Type B pancreatic cell (in vitro differentiated cells): ENCODE data around the gene PHF21A. TPM values are rescaled to one million over a fixed set of nuclear protein-coding genes. Genes with fewer than 3 reads are reported as not detected.

Source experiments
- DNase-seq: peaks from one replicate; pipeline ENCODE4 v3.0.0; 2021; ENCODE audit warnings: mixed read lengths; ENCODE audit not compliant: unreplicated experiment; ENCODE audit errors: extremely low spot score
- H3K27ac Mint-ChIP-seq: 2 replicates; pipeline ENCODE4 v1.8.0; 2021; ENCODE audit warnings: mild to moderate bottlenecking, mixed read lengths
- H3K27me3 Mint-ChIP-seq: 2 replicates; pipeline ENCODE4 v1.8.0; 2021; ENCODE audit warnings: mixed read lengths
- H3K36me3 Mint-ChIP-seq: 2 replicates; pipeline ENCODE4 v1.8.0; 2021; ENCODE audit warnings: mixed read lengths
- H3K4me1 Mint-ChIP-seq: one replicate; pipeline ENCODE4 v1.8.0; 2021; ENCODE audit warnings: mixed read lengths; ENCODE audit not compliant: unreplicated experiment
- H3K4me3 Mint-ChIP-seq: 2 replicates; pipeline ENCODE4 v1.8.0; 2021; ENCODE audit warnings: mild to moderate bottlenecking, mixed read lengths
- H3K9me3 Mint-ChIP-seq: 2 replicates; pipeline ENCODE4 v1.8.0; 2021; ENCODE audit warnings: mixed read lengths
- total RNA-seq: library from RNA; stranded (reverse); gene quantifications from 2 replicates; pipeline ENCODE4 v1.2.1, GENCODE V29; 2021; ENCODE audit warnings: low replicate concordance
- TF ChIP-seq, protein P1 (sequence below): fragments of 200-600 bp; sonication (generic); conservative IDR thresholded peaks from 2 replicates; pipeline ENCODE4 v1.5.0; 2021; ENCODE audit warnings: antibody characterized with exemption, mild to moderate bottlenecking

PHF21A gene
- total RNA-seq, 1 donor from 2014 or later = 62.4 TPM

- H3K27ac Mint-ChIP-seq = no peak overlapping the region
- peaks cover 13% of the 10 kb centered on the region for H3K36me3 Mint-ChIP-seq
These were observed 172.9 kb downstream of the PHF21A start for GRCh38 chr11:45948356-45948755.

DNA sequence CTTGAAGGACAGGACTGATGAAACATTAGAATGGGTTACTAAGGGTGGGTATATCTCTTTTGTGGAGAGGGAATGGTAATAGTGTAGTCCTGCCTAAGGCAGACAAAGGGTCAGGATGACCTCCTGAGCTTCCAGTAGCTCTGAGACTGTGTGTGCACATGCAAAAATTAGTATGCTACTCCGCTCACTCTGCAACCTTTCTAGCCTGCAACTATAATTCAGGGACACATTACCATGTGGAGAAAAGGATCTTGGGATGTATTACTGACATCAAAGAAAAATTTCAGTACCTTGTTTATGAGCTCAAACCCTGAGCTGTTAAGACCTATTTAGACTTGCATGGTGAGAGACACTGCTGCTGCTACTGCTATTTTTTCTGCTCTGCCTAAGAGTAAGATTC lies 173.4 kb downstream of the PHF21A start:
- H3K4me1 Mint-ChIP-seq = no peaks in the 10 kb centered on the region
- H3K9me3 Mint-ChIP-seq = no peaks in the 10 kb centered on the region
- H3K4me3 Mint-ChIP-seq = no peak overlapping the region
- H3K36me3 Mint-ChIP-seq = peaks cover 11% of the 10 kb centered on the region
- H3K27ac Mint-ChIP-seq = no peak overlapping the region
- H3K27me3 Mint-ChIP-seq = no peaks in the 10 kb centered on the region
- TF ChIP-seq, protein P1, sequence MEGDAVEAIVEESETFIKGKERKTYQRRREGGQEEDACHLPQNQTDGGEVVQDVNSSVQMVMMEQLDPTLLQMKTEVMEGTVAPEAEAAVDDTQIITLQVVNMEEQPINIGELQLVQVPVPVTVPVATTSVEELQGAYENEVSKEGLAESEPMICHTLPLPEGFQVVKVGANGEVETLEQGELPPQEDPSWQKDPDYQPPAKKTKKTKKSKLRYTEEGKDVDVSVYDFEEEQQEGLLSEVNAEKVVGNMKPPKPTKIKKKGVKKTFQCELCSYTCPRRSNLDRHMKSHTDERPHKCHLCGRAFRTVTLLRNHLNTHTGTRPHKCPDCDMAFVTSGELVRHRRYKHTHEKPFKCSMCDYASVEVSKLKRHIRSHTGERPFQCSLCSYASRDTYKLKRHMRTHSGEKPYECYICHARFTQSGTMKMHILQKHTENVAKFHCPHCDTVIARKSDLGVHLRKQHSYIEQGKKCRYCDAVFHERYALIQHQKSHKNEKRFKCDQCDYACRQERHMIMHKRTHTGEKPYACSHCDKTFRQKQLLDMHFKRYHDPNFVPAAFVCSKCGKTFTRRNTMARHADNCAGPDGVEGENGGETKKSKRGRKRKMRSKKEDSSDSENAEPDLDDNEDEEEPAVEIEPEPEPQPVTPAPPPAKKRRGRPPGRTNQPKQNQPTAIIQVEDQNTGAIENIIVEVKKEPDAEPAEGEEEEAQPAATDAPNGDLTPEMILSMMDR = no peak
- DNase-seq = no peak

More at GRCh38 chr11:45948356-45948755, 172.9 kb downstream of the PHF21A start:
- H3K4me3 Mint-ChIP-seq = no peak overlapping the region
- H3K4me1 Mint-ChIP-seq = no peaks in the 10 kb centered on the region
- no peaks in the 10 kb centered on the region for H3K27me3 Mint-ChIP-seq
- H3K9me3 Mint-ChIP-seq = no peaks in the 10 kb centered on the region
- TF ChIP-seq, protein P1 = no peak
- DNase-seq = no peak

GRCh38 chr11:45945397-45945999 lies 175.8 kb downstream of the PHF21A start:
- Mint-ChIP-seq H3K9me3 (no peaks in the 10 kb centered on the region), H3K27me3 (no peaks in the 10 kb centered on the region), H3K36me3 (peaks cover 18% of the 10 kb centered on the region), H3K4me3 (no peak overlapping the region), H3K27ac (no peak overlapping the region), H3K4me1 (no peaks in the 10 kb centered on the region)
- no peak for DNase-seq
- TF ChIP-seq, protein P1 = no peak

GRCh38 chr11:45942381-45942780 lies 178.9 kb downstream of the PHF21A start:
- Mint-ChIP-seq H3K9me3 (no peaks in the 10 kb centered on the region), H3K4me1 (no peaks in the 10 kb centered on the region), H3K27ac (no peak overlapping the region), H3K27me3 (no peaks in the 10 kb centered on the region), H3K4me3 (no peak overlapping the region), H3K36me3 (peaks cover 14% of the 10 kb centered on the region)
- DNase-seq = no peak
- TF ChIP-seq, protein P1 = no peak

- H3K36me3 Mint-ChIP-seq = peaks cover 19% of the 10 kb centered on the region
- no peaks in the 10 kb centered on the region for H3K4me1 Mint-ChIP-seq
- DNase-seq = no peak
- TF ChIP-seq, protein P1 = no peak
- no peaks in the 10 kb centered on the region for H3K9me3 Mint-ChIP-seq
- H3K4me3 Mint-ChIP-seq = no peak overlapping the region
- H3K27me3 Mint-ChIP-seq = no peaks in the 10 kb centered on the region
- no peak overlapping the region for H3K27ac Mint-ChIP-seq
These were observed 180.0 kb downstream of the PHF21A start for GRCh38 chr11:45941285-45941684.

- H3K27ac Mint-ChIP-seq = no peak overlapping the region
- TF ChIP-seq, protein P1 = no peak
- peaks cover 11% of the 10 kb centered on the region for H3K36me3 Mint-ChIP-seq
- H3K9me3 Mint-ChIP-seq = no peaks in the 10 kb centered on the region
- DNase-seq = no peak
- H3K4me1 Mint-ChIP-seq = no peaks in the 10 kb centered on the region
- H3K27me3 Mint-ChIP-seq = no peaks in the 10 kb centered on the region
- no peak overlapping the region for H3K4me3 Mint-ChIP-seq
These were observed 181.4 kb downstream of the PHF21A start for GRCh38 chr11:45939836-45940235.
